Ishikawa (cell line): Measurements from ENCODE around the gene CYBA.

Experiments
- CEBPB ChIP-seq: IDR thresholded peaks from 2 replicates; pipeline ENCODE4 v1.6.1; 2012
- CREB1 ChIP-seq: IDR thresholded peaks from 2 replicates; pipeline ENCODE4 v1.6.1; 2012; ENCODE audit warnings: low read depth
- EGR1 ChIP-seq: IDR thresholded peaks from 2 replicates; pipeline ENCODE4 v1.6.1; 2012
- EP300 ChIP-seq: IDR thresholded peaks from 2 replicates; pipeline ENCODE4 v1.6.1; 2012; ENCODE audit warnings: borderline replicate concordance
- FOXM1 ChIP-seq: IDR thresholded peaks from 2 replicates; pipeline ENCODE4 v1.6.1; 2012; ENCODE audit warnings: low read depth, borderline replicate concordance
- NFIC ChIP-seq: IDR thresholded peaks from 2 replicates; pipeline ENCODE4 v1.6.1; 2012
- USF1 ChIP-seq: IDR thresholded peaks from 2 replicates; pipeline ENCODE4 v1.6.1; 2012
- YY1 ChIP-seq: IDR thresholded peaks from 2 replicates; pipeline ENCODE4 v1.6.1; 2012; ENCODE audit warnings: low read depth
- ZBTB7A ChIP-seq: IDR thresholded peaks from 2 replicates; pipeline ENCODE4 v1.6.1; 2012; ENCODE audit warnings: low read depth
- TF ChIP-seq, protein P1 (sequence below): IDR thresholded peaks from 2 replicates; pipeline ENCODE4 v1.6.1; 2012
- TF ChIP-seq, protein P2 (sequence below): IDR thresholded peaks from 2 replicates; pipeline ENCODE4 v1.6.1; 2012; ENCODE audit warnings: low read depth, mild to moderate bottlenecking

DNA sequence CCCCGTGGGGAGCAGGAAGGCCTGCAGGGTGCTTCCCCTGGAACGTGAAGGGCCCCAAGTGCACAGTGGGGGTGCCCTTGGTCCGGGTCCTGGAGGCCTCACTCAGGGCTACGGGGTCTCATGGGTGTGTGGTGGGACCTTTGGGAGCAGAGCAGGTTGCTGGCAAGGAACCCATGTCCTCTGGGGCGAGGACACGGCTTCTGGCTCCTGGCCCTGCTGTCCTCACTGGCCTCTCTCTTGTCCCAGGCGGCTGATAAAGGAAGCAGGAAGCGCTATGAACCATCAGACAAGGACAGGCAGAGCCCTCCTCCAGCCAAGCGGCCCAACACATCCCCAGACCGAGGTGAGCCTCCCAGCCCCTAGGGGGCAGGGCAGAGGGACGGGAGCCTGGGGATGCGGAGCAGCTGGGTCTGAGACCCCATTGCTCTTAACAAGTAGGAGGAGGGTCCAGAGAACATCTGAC, 22.3 kb downstream of the CYBA start:
- TF ChIP-seq FOXM1 (no peak), EGR1 (no peak), CREB1 (no peak), CEBPB (no peak), YY1 (no peak), USF1 (no peak), EP300 (no peak), NFIC (no peak), ZBTB7A (no peak)
- TF ChIP-seq, protein P1, sequence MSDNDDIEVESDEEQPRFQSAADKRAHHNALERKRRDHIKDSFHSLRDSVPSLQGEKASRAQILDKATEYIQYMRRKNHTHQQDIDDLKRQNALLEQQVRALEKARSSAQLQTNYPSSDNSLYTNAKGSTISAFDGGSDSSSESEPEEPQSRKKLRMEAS: no peak
- TF ChIP-seq, protein P2, sequence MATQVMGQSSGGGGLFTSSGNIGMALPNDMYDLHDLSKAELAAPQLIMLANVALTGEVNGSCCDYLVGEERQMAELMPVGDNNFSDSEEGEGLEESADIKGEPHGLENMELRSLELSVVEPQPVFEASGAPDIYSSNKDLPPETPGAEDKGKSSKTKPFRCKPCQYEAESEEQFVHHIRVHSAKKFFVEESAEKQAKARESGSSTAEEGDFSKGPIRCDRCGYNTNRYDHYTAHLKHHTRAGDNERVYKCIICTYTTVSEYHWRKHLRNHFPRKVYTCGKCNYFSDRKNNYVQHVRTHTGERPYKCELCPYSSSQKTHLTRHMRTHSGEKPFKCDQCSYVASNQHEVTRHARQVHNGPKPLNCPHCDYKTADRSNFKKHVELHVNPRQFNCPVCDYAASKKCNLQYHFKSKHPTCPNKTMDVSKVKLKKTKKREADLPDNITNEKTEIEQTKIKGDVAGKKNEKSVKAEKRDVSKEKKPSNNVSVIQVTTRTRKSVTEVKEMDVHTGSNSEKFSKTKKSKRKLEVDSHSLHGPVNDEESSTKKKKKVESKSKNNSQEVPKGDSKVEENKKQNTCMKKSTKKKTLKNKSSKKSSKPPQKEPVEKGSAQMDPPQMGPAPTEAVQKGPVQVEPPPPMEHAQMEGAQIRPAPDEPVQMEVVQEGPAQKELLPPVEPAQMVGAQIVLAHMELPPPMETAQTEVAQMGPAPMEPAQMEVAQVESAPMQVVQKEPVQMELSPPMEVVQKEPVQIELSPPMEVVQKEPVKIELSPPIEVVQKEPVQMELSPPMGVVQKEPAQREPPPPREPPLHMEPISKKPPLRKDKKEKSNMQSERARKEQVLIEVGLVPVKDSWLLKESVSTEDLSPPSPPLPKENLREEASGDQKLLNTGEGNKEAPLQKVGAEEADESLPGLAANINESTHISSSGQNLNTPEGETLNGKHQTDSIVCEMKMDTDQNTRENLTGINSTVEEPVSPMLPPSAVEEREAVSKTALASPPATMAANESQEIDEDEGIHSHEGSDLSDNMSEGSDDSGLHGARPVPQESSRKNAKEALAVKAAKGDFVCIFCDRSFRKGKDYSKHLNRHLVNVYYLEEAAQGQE: no peak
